ENCODE data around the gene MORC1.
"Not testable (repeated sequence)": the region's sequence is repeated elsewhere in the genome, so short reads cannot be mapped to it uniquely, and the experiment has no call there.

The MORC1 gene

GRCh38 chr3:109098079-109098644, 19.8 kb downstream of the MORC1 start:
- no peak for DNase-seq

- no peak for DNase-seq
Measured at GRCh38 chr3:109095166-109095565, 22.8 kb downstream of the MORC1 start.

GRCh38 chr3:109093561-109093960, 24.4 kb downstream of the MORC1 start:
- no peak for DNase-seq

GRCh38 chr3:109091846-109092245, 26.1 kb downstream of the MORC1 start:
- DNase-seq: no peak

GRCh38 chr3:109089265-109089664, 28.7 kb downstream of the MORC1 start:
- DNase-seq: no peak

- no peak for DNase-seq
Measured at GRCh38 chr3:109081746-109082510, 36.0 kb downstream of the MORC1 start.

GRCh38 chr3:109080090-109080489, 37.8 kb downstream of the MORC1 start:
- not testable (repeated sequence) for DNase-seq

- DNase-seq: no peak
Measured at GRCh38 chr3:109073116-109073515, 44.8 kb downstream of the MORC1 start.

- no peak for DNase-seq
Measured at GRCh38 chr3:109072194-109072593, 45.7 kb downstream of the MORC1 start.

- DNase-seq: no peak
Measured at GRCh38 chr3:109071350-109072142, 46.4 kb downstream of the MORC1 start.

- no peak for DNase-seq
Measured at GRCh38 chr3:109070211-109070610, 47.7 kb downstream of the MORC1 start.

GRCh38 chr3:109066864-109067263, 51.1 kb downstream of the MORC1 start:
- DNase-seq: no peak

GRCh38 chr3:109059264-109059663, 58.7 kb downstream of the MORC1 start:
- no peak for DNase-seq

- no peak for DNase-seq
Measured at GRCh38 chr3:109057616-109058015, 60.3 kb downstream of the MORC1 start.

GRCh38 chr3:109057056-109057455, 60.9 kb downstream of the MORC1 start:
- DNase-seq: no peak

- no peak for DNase-seq
Measured at GRCh38 chr3:109050591-109051167, 67.3 kb downstream of the MORC1 start.

GRCh38 chr3:109047366-109047765, 70.6 kb downstream of the MORC1 start:
- DNase-seq: no peak

- no peak for DNase-seq
Measured at GRCh38 chr3:109045271-109046040, 72.5 kb downstream of the MORC1 start.

GRCh38 chr3:109035082-109035481, 82.9 kb downstream of the MORC1 start:
- DNase-seq: no peak

- DNase-seq: no peak
Measured at GRCh38 chr3:109033000-109033660, 84.8 kb downstream of the MORC1 start.

- DNase-seq: no peak
Measured at GRCh38 chr3:109028753-109029152, 89.2 kb downstream of the MORC1 start.

GRCh38 chr3:109026821-109027220, 91.1 kb downstream of the MORC1 start:
- DNase-seq: no peak

All from activated gamma-delta T cell (primary cell).